Neural progenitor cell (in vitro differentiated cells): Measurements from ENCODE around the gene OVAAL. TPM values are rescaled to one million over a fixed set of nuclear protein-coding genes. Genes with fewer than 3 reads are reported as not detected.

Experiments used
- DNase-seq: peaks from one replicate; pipeline ENCODE4 v3.0.0-alpha.2; 2016; ENCODE audit warnings: low spot score
- H2AFZ ChIP-seq: fragments of 200-600 bp; sonication (generic); replicated peaks from 2 replicates; pipeline ENCODE4 v1.6.1; 2016; ENCODE audit warnings: antibody characterized with exemption
- H3F3A ChIP-seq: fragments of 200-600 bp; sonication (generic); 2 replicates; pipeline ENCODE4 v1.6.1; 2016; ENCODE audit warnings: antibody characterized with exemption, low read depth
- H3K27ac ChIP-seq: fragments of 200-600 bp; sonication (generic); 2 replicates; pipeline ENCODE4 v1.5.1; 2016; ENCODE audit warnings: mild to moderate bottlenecking
- H3K27me3 ChIP-seq: fragments of 200-600 bp; sonication (generic); 2 replicates; pipeline ENCODE4 v1.6.1; 2016; ENCODE audit warnings: mild to moderate bottlenecking, moderate library complexity
- H3K36me3 ChIP-seq: fragments of 200-600 bp; sonication (generic); 2 replicates; pipeline ENCODE4 v1.5.1; 2016
- H3K4me1 ChIP-seq: fragments of 200-600 bp; sonication (generic); 2 replicates; pipeline ENCODE4 v1.6.1; 2016; ENCODE audit warnings: mixed run types
- H3K4me2 ChIP-seq: fragments of 200-600 bp; sonication (generic); 2 replicates; pipeline ENCODE4 v1.6.1; 2016
- H3K4me3 ChIP-seq: fragments of 200-600 bp; sonication (generic); 2 replicates; pipeline ENCODE4 v1.5.1; 2016
- H3K79me2 ChIP-seq: fragments of 200-600 bp; sonication (generic); 2 replicates; pipeline ENCODE4 v1.6.1; 2016; ENCODE audit warnings: low read depth
- H3K9ac ChIP-seq: fragments of 200-600 bp; sonication (generic); 2 replicates; pipeline ENCODE4 v1.6.1; 2016
- H3K9me3 ChIP-seq: fragments of 200-600 bp; sonication (generic); 2 replicates; pipeline ENCODE4 v1.5.1; 2016; ENCODE audit warnings: low read depth
- H4K20me1 ChIP-seq: fragments of 200-600 bp; sonication (generic); 2 replicates; pipeline ENCODE4 v1.6.1; 2016; ENCODE audit warnings: low read depth
- H3K27ac Mint-ChIP-seq: 3 replicates; pipeline ENCODE4 v1.8.0; 2021; ENCODE audit warnings: mixed read lengths
- H3K27me3 Mint-ChIP-seq: 2 replicates; pipeline ENCODE4 v1.8.0; 2022; ENCODE audit warnings: low read depth, mild to moderate bottlenecking, inconsistent platforms, moderate library complexity, mixed read lengths; ENCODE audit not compliant: insufficient read depth
- H3K36me3 Mint-ChIP-seq: 3 replicates; pipeline ENCODE4 v1.8.0; 2021; ENCODE audit warnings: mixed read lengths
- H3K4me1 Mint-ChIP-seq: 3 replicates; pipeline ENCODE4 v1.8.0; 2021; ENCODE audit warnings: mixed read lengths
- H3K4me3 Mint-ChIP-seq: 3 replicates; pipeline ENCODE4 v1.8.0; 2021; ENCODE audit warnings: mild to moderate bottlenecking, moderate library complexity, mixed read lengths
- H3K9me3 Mint-ChIP-seq: 3 replicates; pipeline ENCODE4 v1.8.0; 2020; ENCODE audit warnings: mixed read lengths
- CTCF ChIP-seq: fragments of 200-600 bp; sonication (generic); IDR thresholded peaks from 2 replicates; pipeline ENCODE4 v1.5.1; 2017; ENCODE audit warnings: antibody characterized with exemption, mild to moderate bottlenecking
- EZH2 ChIP-seq: fragments of 200-600 bp; sonication (generic); IDR thresholded peaks from 2 replicates; pipeline ENCODE4 v1.6.1; 2017; ENCODE audit warnings: antibody characterized with exemption, mild to moderate bottlenecking, moderate library complexity
- EZH2phosphoT487 ChIP-seq: fragments of 200-600 bp; sonication (generic); IDR thresholded peaks from 2 replicates; pipeline ENCODE4 v1.6.1; 2017; ENCODE audit warnings: antibody characterized with exemption
- total RNA-seq: library from RNA; depleted of rRNA; stranded (reverse); fragments of >200 nt; gene quantifications from 2 replicates; pipeline ENCODE4 v1.2.3, GENCODE V29; 2015; ENCODE audit warnings: low replicate concordance

Gene OVAAL
- total RNA-seq, 1 donor from 2014 or later = not detected

- Histone ChIP-seq H4K20me1 (no peaks in the 10 kb centered on the region), H3K9me3 (no peaks in the 10 kb centered on the region), H3K4me3 (no peak overlapping the region), H2AFZ (peak overlapping the region; percentile 44), H3K4me1 (peaks cover 30% of the 10 kb centered on the region), H3K27me3 (no peaks in the 10 kb centered on the region), H3K36me3 (no peaks in the 10 kb centered on the region), H3K27ac (peak overlapping the region; percentile 11), H3F3A (no peaks in the 10 kb centered on the region), H3K79me2 (no peaks in the 10 kb centered on the region), H3K9ac (no peak overlapping the region), H3K4me2 (no peak overlapping the region)
- Mint-ChIP-seq H3K4me3 (no peak overlapping the region), H3K36me3 (no peaks in the 10 kb centered on the region), H3K4me1 (peaks cover 34% of the 10 kb centered on the region), H3K27me3 (peaks cover 5% of the 10 kb centered on the region), H3K27ac (no peak overlapping the region), H3K9me3 (no peaks in the 10 kb centered on the region)
- DNase-seq = no peak
- no peak for TF ChIP-seq CTCF
These were observed 8.9 kb downstream of the OVAAL start for GRCh38 chr1:180567654-180568053.

DNA sequence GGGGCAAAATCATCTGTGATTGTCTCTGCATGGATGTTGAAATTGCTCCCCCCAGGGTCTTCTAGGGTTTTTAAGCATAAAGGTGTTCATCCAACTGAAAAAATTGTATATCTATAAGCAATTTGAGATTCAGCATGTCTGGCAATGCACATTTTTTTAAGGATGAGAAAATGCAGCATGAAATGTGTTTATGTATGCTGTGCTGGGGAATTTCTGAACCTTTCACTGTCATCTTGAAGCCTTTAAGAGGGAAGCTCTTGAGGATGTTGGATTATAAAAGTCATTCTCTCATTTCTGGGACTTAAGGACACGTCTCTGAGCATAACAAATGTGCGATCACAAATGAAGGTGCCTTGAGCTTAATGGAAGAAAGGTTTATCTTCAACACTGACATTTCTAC, 9.4 kb downstream of the OVAAL start:
- H3K4me1 ChIP-seq = peaks cover 30% of the 10 kb centered on the region
- no peaks in the 10 kb centered on the region for H3K9me3 ChIP-seq
- TF ChIP-seq EZH2phosphoT487 (no peak), EZH2 (no peak), CTCF (no peak)
- H3K27me3 ChIP-seq = no peaks in the 10 kb centered on the region
- Mint-ChIP-seq H3K9me3 (no peaks in the 10 kb centered on the region), H3K27ac (no peak overlapping the region), H3K4me3 (no peak overlapping the region), H3K27me3 (peaks cover 6% of the 10 kb centered on the region), H3K4me1 (peaks cover 34% of the 10 kb centered on the region), H3K36me3 (no peaks in the 10 kb centered on the region)
- H4K20me1 ChIP-seq = no peaks in the 10 kb centered on the region
- H3K4me2 ChIP-seq = no peak overlapping the region
- H3F3A ChIP-seq = no peaks in the 10 kb centered on the region
- DNase-seq = no peak
- H3K27ac ChIP-seq = no peak overlapping the region
- H3K4me3 ChIP-seq = no peak overlapping the region
- H3K79me2 ChIP-seq = no peaks in the 10 kb centered on the region
- H3K36me3 ChIP-seq = no peaks in the 10 kb centered on the region
- H2AFZ ChIP-seq = peak overlapping the region; percentile 44
- H3K9ac ChIP-seq = no peak overlapping the region

GRCh38 chr1:180571060-180571831, 12.5 kb downstream of the OVAAL start:
- Histone ChIP-seq H3K9me3 (no peaks in the 10 kb centered on the region), H2AFZ (no peak overlapping the region), H3K27ac (no peak overlapping the region), H3K36me3 (no peaks in the 10 kb centered on the region), H3K27me3 (no peaks in the 10 kb centered on the region), H3K9ac (no peak overlapping the region), H4K20me1 (no peaks in the 10 kb centered on the region), H3K4me1 (peaks cover 28% of the 10 kb centered on the region), H3K4me2 (no peak overlapping the region), H3K79me2 (no peaks in the 10 kb centered on the region), H3K4me3 (no peak overlapping the region), H3F3A (no peaks in the 10 kb centered on the region)
- H3K36me3 Mint-ChIP-seq = no peaks in the 10 kb centered on the region
- H3K9me3 Mint-ChIP-seq = no peaks in the 10 kb centered on the region
- no peak for DNase-seq
- TF ChIP-seq EZH2 (no peak), CTCF (no peak), EZH2phosphoT487 (no peak)
- H3K27me3 Mint-ChIP-seq = peaks cover 4% of the 10 kb centered on the region
- H3K4me1 Mint-ChIP-seq = peaks cover 29% of the 10 kb centered on the region
- no peak overlapping the region for H3K4me3 Mint-ChIP-seq
- H3K27ac Mint-ChIP-seq = no peak overlapping the region
